Epithelial cell of proximal tubule (primary cell): Measurements from ENCODE around the gene CEACAM18. TPM values are rescaled to one million over a fixed set of nuclear protein-coding genes. Genes with fewer than 3 reads are reported as not detected.
"Not testable (repeated sequence)": the region's sequence is repeated elsewhere in the genome, so short reads cannot be mapped to it uniquely, and the experiment has no call there.

Experiments used
- DNase-seq: peaks from one replicate; pipeline ENCODE4 v3.0.0-alpha.2; 2011; ENCODE audit warnings: low read depth
- H3K4me3 ChIP-seq: 2 replicates; pipeline ENCODE4 v1.5.1; 2011; ENCODE audit warnings: low read depth, mild to moderate bottlenecking, low read length
- total RNA-seq: library from RNA; depleted of rRNA; stranded (reverse); fragments of >200 nt; gene quantifications from 2 replicates; pipeline ENCODE4 v1.2.3, GENCODE V29; 2015
- TF ChIP-seq, protein P1 (sequence below): conservative IDR thresholded peaks from 2 replicates; pipeline ENCODE4 v1.5.1; 2012; ENCODE audit warnings: low read depth, mild to moderate bottlenecking, low read length

CEACAM18 gene
- total RNA-seq, 1 donor from 2014 or later: not detected

DNA sequence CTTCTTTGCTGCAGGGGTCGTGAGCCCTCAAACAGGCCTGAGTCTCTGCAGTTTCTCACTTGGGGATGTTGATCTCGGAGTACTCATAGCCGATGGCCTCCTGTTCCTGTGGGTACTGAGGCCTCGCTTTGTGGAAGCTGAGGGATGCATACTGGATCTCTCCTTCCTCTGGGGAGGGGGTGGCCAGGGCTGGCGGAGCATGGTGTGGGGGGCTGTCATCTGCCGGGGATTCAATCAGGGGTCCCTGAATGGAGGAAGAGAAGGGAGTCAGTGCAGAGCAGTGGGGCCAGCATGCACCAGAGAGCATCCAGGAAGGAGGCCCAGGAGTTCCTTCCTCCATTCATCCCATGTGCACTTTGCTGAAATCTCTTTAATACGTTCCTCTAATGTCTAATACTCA, 13.2 kb downstream of the CEACAM18 start:
- TF ChIP-seq, protein P1, sequence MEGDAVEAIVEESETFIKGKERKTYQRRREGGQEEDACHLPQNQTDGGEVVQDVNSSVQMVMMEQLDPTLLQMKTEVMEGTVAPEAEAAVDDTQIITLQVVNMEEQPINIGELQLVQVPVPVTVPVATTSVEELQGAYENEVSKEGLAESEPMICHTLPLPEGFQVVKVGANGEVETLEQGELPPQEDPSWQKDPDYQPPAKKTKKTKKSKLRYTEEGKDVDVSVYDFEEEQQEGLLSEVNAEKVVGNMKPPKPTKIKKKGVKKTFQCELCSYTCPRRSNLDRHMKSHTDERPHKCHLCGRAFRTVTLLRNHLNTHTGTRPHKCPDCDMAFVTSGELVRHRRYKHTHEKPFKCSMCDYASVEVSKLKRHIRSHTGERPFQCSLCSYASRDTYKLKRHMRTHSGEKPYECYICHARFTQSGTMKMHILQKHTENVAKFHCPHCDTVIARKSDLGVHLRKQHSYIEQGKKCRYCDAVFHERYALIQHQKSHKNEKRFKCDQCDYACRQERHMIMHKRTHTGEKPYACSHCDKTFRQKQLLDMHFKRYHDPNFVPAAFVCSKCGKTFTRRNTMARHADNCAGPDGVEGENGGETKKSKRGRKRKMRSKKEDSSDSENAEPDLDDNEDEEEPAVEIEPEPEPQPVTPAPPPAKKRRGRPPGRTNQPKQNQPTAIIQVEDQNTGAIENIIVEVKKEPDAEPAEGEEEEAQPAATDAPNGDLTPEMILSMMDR: no peak
- no peak overlapping the region for H3K4me3 ChIP-seq
- no peak for DNase-seq

GRCh38 chr19:51493776-51494175, 15.4 kb downstream of the CEACAM18 start:
- H3K4me3 ChIP-seq: no peak overlapping the region
- TF ChIP-seq, protein P1: no peak
- no peak for DNase-seq

DNA sequence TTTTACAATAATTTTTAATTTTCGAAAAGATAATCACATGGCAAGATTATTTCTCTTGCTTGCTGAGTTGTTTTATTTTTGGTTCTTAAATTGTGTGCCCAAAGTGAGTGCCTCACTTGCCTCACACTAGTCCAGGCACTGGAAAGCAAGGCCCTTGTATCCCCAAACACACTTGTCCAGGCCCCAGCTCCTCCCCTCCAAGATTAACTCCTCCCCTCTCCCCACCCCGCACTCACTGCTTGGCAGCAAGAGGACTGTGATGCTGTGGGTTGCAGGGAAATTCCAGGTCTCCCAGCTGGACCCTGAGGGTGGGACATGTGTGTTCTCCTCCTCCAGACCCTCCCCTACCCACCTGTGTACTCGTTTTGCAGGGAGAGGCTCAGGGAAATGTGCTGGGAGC, 19.3 kb downstream of the CEACAM18 start:
- no peak overlapping the region for H3K4me3 ChIP-seq
- TF ChIP-seq, protein P1: no peak
- no peak for DNase-seq

GRCh38 chr19:51500931-51501330, 22.6 kb downstream of the CEACAM18 start:
- DNase-seq, H3K4me3 ChIP-seq: not testable (repeated sequence)

- TF ChIP-seq, protein P1: no peak
- no peak within 1 kb of the TSS for H3K4me3 ChIP-seq
- no peak for DNase-seq
Measured at GRCh38 chr19:51501594-51502263, 23.4 kb downstream of the CEACAM18 start, which contains the start of gene SIGLEC12. Gene SIGLEC12 (minus strand): TSS chr19:51501800. CDS start chr19:51501733, 67 bp downstream.

GRCh38 chr19:51503286-51503817, 25.0 kb downstream of the CEACAM18 start:
- TF ChIP-seq, protein P1: no peak
- no peak overlapping the region for H3K4me3 ChIP-seq
- DNase-seq: no peak

GRCh38 chr19:51503896-51504295, 25.6 kb downstream of the CEACAM18 start:
- TF ChIP-seq, protein P1: no peak
- no peak for DNase-seq
- no peak overlapping the region for H3K4me3 ChIP-seq
